PC-9 (cell line): ENCODE data around the gene ATAD3B.
"Not testable (repeated sequence)": the region's sequence is repeated elsewhere in the genome, so short reads cannot be mapped to it uniquely, and the experiment has no call there.

ENCODE experiments used
- CTCF ChIP-seq: fragments of 200-600 bp; sonication (generic); conservative IDR thresholded peaks from 2 replicates; pipeline ENCODE4 v1.6.1; 2017; ENCODE audit warnings: mixed run types, antibody characterized with exemption, mild to moderate bottlenecking, moderate library complexity
- EZH2 ChIP-seq: fragments of 200-600 bp; sonication (generic); IDR thresholded peaks from 2 replicates; pipeline ENCODE4 v1.8.0; 2017; ENCODE audit warnings: antibody characterized with exemption, low read depth

- not testable (repeated sequence) for TF ChIP-seq CTCF, EZH2
These were observed 12.4 kb upstream of the ATAD3B start for GRCh38 chr1:1459156-1459555.
